KOPT-K1 (cell line): Measurements from ENCODE around the gene NT5C3B.
"Not testable (repeated sequence)": the region's sequence is repeated elsewhere in the genome, so short reads cannot be mapped to it uniquely, and the experiment has no call there.

Source experiments
- H3K27ac ChIP-seq: fragments of 200-600 bp; sonication (generic); 2 replicates; pipeline ENCODE4 v1.5.1; 2016; ENCODE audit warnings: antibody characterized with exemption, mild to moderate bottlenecking, low read depth, low read length; ENCODE audit not compliant: poor library complexity, severe bottlenecking
- H3K36me3 ChIP-seq: fragments of 200-600 bp; sonication (generic); 2 replicates; pipeline ENCODE4 v1.5.1; 2017; ENCODE audit warnings: antibody characterized with exemption, mild to moderate bottlenecking, low read length, moderate library complexity; ENCODE audit not compliant: insufficient read depth
- H3K9me3 ChIP-seq: fragments of 200-600 bp; sonication (generic); 2 replicates; pipeline ENCODE4 v1.5.1; 2017; ENCODE audit warnings: antibody characterized with exemption, low read length, mild to moderate bottlenecking; ENCODE audit not compliant: insufficient read depth, poor library complexity, severe bottlenecking

The NT5C3B gene

DNA sequence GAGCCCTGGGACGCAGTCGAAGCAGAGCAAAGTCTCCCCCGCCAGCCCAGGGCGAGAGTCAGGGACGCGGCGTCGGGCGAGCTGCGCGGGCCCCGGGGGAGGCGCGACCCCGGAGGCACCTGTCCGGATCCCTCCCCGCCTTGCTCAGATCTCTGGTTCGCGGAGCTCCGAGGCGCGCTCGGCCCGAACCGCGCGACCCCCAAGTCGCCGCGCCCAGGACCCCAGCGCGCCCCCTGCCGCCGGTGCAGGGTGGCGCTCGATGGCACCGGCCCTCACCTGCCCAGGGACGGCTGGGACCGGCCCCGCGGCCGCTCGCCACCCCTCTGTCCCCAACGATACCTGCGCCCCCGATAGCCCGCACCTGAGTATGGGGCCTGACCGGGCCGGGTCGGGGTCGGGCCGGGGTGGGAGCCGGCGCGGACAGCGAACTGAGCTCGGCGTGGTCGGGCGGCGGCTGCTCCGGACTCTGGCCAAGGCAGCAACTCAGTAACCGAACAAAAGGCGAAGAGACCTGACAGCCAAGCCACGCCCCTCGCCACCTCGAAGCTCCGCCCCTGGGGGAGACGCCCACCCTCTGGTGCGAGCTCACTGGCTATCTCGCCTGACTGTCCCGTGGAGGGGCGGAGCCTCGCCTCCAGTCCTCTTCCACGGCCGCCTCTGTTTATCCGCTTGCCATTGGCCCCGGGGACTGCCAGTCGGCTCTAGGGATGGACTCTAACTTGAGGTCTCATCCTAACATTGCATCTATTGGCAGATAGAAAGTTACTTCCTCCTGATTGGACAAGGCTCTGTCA is 49.6 kb downstream of the NT5C3B start, which contains the start of gene JUP:
JUP (minus strand) TSS at position 485 of the 794 bp plus-strand sequence. CDS start 14,857 bp downstream, outside the sequence.
- H3K9me3 ChIP-seq, result no peaks in the 10 kb centered on the region
- no peaks in the 10 kb centered on the region for H3K36me3 ChIP-seq
- H3K27ac ChIP-seq, result peak within 1 kb of the TSS; percentile 19

DNA sequence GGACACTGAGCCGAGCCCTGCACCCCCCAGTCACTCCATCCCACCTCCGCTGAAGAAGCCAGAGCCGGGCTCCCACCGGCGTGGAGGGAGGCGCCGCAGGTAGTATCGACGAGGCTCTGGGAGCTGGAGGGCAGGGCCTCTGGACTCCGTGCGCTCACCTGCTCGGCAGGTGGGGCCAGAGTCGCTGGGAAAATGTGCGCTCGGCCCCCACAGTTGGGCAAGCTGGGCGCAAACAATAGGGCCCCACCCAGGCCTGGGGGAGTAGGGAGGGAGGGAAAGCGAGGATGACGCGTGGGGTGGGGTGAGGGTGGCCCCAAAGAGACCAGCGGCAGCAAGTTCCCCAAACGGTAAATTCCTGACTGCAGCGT is 50.2 kb downstream of the NT5C3B start:
- no peaks in the 10 kb centered on the region for H3K9me3 ChIP-seq
- no peaks in the 10 kb centered on the region for H3K36me3 ChIP-seq
- H3K27ac ChIP-seq, result no peak overlapping the region

DNA sequence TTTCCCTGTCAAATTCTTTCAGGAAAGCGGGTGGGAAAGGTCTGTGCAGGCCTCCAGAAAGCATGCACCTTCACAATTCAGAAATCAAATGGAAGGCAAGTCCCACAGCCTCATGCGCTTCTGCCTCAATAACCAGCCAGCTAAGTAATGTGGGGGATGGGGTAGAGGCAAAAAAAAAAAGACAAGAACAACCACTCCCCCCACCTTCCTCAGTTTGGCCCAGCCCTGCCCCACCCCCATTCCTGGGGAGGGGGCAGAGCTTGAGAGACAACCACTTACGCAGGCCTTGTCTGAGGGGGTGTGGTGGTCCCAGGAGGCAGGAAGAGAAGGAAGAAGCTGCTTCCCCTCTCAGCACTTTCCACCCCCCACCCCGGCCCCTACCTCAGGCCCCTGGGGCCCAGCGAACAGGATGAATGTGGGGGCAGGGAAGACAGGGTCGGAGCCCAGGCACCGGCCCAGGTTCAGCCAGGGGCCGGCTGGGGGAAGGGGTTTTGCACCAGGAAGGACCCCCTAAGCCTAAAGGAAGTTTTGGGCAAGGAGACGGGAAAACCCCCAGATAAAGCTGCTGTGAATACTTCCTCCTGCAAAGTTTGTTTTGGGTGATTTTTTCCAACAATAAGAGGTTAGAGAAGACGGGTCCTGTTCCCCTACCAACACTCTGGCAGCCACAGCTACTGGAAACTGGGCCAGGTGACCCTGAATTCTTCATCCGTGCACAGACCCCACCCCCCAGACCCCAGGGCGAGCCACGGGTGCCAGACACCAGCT is 50.8 kb downstream of the NT5C3B start:
- no peaks in the 10 kb centered on the region for H3K9me3 ChIP-seq
- peak overlapping the region; percentile 19 for H3K27ac ChIP-seq
- H3K36me3 ChIP-seq, result no peaks in the 10 kb centered on the region

DNA sequence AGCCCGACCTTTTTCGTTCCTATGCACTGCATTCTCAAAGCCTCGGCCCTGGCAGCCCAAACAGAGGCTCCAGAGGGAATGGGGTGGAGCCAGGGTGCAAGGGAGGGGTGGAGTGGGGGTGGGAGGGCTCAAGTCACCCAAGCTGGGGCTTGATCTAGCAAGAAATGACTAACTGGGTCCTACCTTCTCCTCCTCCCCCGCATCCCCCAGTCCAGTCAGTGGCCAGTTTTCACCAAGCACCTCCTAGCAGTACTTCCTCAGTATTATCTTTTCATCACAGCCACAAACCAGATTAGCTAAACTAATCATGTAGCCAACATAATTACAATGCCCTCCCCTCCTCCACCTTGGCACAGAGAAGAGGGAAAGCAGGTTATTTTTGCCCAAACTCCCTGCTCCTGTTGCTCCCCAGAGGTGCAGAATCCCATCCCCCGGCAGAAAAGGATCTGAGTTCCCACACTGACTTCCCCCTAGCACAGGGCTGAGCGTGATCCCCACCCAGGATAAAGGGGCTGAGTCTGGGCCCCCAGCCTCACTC is 51.8 kb downstream of the NT5C3B start:
- Histone ChIP-seq H3K9me3 (no peaks in the 10 kb centered on the region), H3K27ac (peak overlapping the region; percentile 37), H3K36me3 (no peaks in the 10 kb centered on the region)

DNA sequence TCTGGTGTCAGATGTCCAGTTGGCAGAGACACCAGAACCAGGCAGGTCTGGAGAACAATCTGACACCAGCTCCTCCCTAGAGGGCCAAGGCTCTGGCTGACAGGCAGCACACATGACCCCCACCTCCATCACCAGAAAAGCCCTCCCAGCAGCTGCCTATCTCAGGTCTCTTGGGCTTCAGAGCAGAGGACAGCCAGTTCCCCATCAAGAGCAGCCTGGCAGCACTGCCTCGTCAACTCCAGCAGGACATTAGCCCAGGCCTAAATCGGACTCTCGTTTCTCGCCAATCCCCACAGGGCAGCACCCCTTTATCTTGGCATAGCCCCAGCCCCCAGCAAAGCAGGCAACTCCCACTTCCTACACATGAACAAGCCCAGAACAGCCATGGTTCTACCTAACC is 53.9 kb downstream of the NT5C3B start:
- Histone ChIP-seq H3K27ac (no peak overlapping the region), H3K36me3 (no peaks in the 10 kb centered on the region), H3K9me3 (no peaks in the 10 kb centered on the region)

DNA sequence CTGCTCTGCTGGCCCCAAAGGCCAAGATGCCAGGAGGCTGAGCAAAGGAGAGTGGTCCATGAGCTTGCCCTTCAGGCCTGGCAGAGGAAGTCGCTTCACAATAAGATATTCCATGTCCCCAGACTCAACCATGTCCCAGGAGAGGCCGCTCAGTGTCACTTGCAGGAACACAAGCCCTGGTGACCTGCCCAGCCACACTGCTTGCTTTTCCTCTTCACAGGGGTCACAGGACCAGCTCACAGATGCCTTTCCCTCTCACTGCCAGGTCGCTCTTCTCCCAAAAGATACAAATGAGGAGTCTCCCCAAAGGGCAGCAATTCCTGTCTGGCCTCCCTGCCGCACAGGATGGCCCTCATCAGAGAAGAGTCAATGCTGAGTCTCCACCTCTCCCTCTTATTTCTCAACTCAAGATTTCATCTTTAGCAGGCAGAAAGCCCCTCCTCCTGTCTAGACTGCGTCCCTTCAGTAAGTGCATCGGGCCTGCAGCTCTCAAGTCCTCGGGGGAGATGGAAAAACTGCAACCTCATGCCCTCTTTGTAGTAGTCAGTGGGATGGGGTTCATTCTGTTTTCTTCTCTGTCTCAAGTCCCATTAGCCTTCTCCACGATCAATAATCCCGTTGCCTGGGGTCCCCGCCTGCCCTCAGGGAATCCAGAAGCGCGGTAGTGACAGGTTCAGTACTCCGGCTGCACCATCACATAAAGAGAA is 54.5 kb downstream of the NT5C3B start:
- H3K9me3 ChIP-seq, result no peaks in the 10 kb centered on the region
- H3K27ac ChIP-seq, result no peak overlapping the region

DNA sequence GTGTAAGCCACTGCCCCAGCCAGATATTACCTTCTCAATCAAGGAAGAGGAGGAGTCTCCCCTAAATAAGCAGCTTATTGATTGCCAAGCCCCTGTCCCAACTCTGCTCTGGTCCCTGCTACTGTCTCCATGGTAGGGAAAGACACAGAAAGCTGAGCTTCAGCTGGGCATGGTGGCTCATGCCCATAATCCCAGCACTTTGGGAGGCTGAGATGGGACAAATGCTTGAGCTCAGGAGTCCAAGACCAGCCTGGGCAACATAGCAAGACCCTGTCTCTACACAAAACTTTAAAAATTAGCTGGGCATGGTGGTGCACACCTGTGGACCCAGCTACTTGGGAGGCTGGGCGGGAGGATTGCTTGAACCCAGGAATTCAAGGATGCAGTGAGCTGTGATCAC is 56.1 kb downstream of the NT5C3B start:
- H3K27ac ChIP-seq, result no peak overlapping the region

More for the DNA sequence above, 54.5 kb downstream of the NT5C3B start:
- no peaks in the 10 kb centered on the region for H3K36me3 ChIP-seq

DNA sequence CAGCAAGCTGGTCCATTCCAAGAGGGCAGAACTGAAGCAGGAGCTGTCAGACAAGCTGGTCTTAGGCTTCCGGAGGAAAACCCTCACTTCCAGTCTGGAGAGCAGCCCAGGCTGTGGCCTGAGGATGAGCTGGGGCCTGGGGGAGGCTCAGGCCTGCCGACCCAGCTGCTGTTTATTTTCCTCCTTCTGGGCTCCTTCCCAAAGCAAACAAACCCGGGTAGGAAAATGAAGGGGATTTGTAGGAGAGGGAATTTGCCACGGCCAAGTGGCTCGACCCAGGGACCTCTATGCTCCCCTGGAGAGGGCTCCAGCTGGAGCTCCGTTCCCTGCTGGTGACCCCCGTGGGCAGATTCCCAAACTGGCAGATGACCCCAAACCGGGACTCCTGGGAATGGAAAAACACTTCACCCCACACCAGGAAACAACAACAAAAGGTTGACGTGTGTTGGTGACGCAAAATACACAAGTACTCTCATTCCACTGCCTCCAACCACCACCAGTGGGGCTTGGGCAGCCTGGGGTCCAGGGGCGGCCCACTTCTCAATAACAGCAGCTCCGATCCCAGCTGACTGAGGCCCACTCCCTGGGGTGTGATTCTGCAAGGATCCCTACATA is 58.4 kb downstream of the NT5C3B start:
- no peaks in the 10 kb centered on the region for H3K36me3 ChIP-seq
- H3K9me3 ChIP-seq, result no peaks in the 10 kb centered on the region
- no peak overlapping the region for H3K27ac ChIP-seq

More for the DNA sequence above, 56.1 kb downstream of the NT5C3B start:
- H3K36me3 ChIP-seq, result no peaks in the 10 kb centered on the region
- no peaks in the 10 kb centered on the region for H3K9me3 ChIP-seq

DNA sequence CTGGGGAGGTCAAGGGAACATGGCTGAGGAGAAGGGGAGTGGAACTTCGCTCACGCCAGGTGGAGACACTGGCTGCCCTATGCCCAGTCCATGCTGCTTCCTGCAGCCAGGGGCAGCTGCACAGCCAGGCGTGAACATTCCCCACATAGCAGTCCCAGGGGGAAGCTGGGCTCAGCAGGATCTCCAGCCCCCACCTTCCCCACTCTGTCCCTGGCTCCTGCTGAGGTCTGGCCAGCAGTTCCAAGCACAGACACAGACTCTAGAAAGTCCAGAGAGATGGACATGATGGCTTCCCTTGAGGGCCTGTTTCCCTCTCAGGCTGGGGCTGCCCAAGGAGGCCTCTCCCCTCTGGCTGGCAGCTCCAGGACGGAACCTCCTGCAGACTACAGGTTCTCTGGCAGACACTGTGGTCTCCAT is 58.9 kb downstream of the NT5C3B start:
- H3K27ac ChIP-seq, result no peak overlapping the region
- no peaks in the 10 kb centered on the region for H3K9me3 ChIP-seq
- H3K36me3 ChIP-seq, result no peaks in the 10 kb centered on the region

DNA sequence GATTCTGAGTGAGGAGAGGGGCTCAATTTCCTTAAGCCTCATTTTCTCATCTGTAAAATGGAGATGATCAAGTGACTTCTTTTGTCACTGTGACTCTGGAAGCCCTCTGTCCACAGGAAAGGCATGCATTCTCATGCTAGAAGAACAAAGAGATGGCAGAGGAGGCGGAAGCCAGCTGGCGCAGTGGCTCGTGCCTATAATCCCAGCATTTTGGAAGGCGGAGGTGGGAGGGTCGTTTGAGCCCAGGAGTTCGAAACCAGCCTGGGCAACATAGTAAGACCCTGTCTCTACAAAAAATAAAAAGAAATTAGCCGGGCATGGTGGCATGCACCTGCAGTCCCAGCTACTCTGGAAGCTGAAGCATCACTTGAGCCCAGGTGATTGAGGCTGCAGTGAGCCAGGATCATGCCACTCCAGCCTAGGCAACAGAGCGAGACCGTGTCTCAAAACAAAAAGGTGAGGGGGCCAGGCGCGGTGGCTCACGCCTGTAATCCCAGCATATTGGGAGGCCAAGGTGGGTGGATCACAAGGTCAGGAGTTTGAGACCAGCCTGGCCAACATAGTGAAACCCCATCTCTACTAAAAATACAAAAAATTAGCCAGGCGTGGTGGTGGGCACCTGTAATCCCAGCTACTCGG is 59.7 kb downstream of the NT5C3B start:
- H3K9me3 ChIP-seq, H3K36me3 ChIP-seq, H3K27ac ChIP-seq: not testable (repeated sequence)

DNA sequence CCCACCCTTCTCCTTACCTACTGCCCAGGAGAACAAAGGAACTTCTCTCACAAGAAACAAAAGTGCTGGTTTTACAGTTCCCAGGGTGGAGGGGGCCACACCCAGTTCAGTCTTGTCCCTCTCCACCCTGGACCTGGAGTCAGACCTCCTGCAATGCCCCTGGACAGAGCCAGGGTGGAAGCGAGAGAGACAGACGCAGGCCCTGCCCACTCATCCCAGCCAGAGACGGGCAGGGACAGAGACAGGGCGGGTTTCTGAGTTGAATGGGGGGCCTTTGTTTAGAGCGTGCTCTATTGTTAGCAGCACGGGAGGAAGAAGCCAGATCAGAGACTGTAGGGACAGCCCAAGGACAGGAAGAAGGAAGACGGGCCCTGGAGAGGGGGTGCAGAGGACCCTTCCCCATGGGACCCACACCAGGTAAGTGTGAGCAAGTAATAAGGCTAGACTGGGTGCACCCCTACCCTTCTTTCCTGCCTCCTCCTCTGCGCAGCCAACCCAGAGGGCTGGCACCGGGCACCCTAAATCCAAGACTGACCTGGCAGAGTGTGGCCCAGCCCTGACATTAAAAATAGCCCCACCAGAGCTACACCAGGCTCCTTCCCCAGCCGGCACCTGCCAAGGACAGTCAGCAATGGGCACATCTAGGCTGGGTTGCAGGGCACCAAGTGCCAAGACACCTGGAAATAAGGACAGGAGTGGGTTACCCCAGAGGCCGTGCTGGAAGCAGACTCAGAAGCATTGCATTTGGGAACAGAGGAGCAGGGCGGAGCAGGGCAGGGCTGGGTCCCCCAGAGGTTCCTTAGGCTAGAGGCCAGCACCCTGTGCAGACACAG is 60.4 kb downstream of the NT5C3B start:
- H3K27ac ChIP-seq, result no peak overlapping the region
- no peaks in the 10 kb centered on the region for H3K36me3 ChIP-seq
- H3K9me3 ChIP-seq, result no peaks in the 10 kb centered on the region
